Measurements from ENCODE around the gene SURF1. TPM values are rescaled to one million over a fixed set of nuclear protein-coding genes. Genes with fewer than 3 reads are reported as not detected.

SURF1 gene
- total and polyA plus RNA-seq, 9 of the 15 experiments (the other 6 are each of a cell fraction or from before 2014, with no cell fraction given) = 16.1 to 31.3 (median 20.9) TPM

- TF ChIP-seq ZNF77 (CRISPR knock-in tag; IDR thresholded peaks at IDR 0.05) (no peak), NUFIP1 (IDR thresholded peaks at IDR 0.05; ENCODE audit: partially characterized antibody) (no peak), E2F4 (CRISPR knock-in tag; IDR thresholded peaks at IDR 0.05; ENCODE audit: low read depth) (no peak), FOXP4 (CRISPR knock-in tag; IDR thresholded peaks at IDR 0.05; ENCODE audit: borderline replicate concordance) (0 out of 2 replicates have a peak, but pooled peaks have one; percentile 88), RB1 (IDR thresholded peaks at IDR 0.05; ENCODE audit: low read depth) (peak; percentile 64), XRCC5 (IDR thresholded peaks at IDR 0.05; ENCODE audit: low read depth, low read length) (0 out of 2 replicates have a peak, but pooled peaks have one; percentile 44), ZNF133 (CRISPR knock-in tag; IDR thresholded peaks at IDR 0.05) (no peak), GTF3C2 (IDR thresholded peaks at IDR 0.05; ENCODE audit: borderline replicate concordance, extremely low read depth, insufficient read length) (no peak), DLX4 (CRISPR knock-in tag; IDR thresholded peaks at IDR 0.05) (no peak), SRF (CRISPR knock-in tag; IDR thresholded peaks at IDR 0.05) (peak in 1 of 2 experiments; percentile 50; a peak in 1 of 4 replicates), CREB5 (CRISPR knock-in tag; IDR thresholded peaks at IDR 0.05) (no peak), TCF3 (CRISPR knock-in tag; IDR thresholded peaks at IDR 0.05) (0 out of 2 replicates have a peak, but pooled peaks have one; percentile 6), HNRNPK (IDR thresholded peaks at IDR 0.05; ENCODE audit: low read depth, low read length, poor library complexity, severe bottlenecking) (no peak), MCM5 (IDR thresholded peaks at IDR 0.05; ENCODE audit: low read depth) (no peak), ZNF311 (CRISPR knock-in tag; IDR thresholded peaks at IDR 0.05) (no peak), C11orf30 (IDR thresholded peaks at IDR 0.05; ENCODE audit: low read depth) (no peak), TOE1 (IDR thresholded peaks at IDR 0.05; ENCODE audit: borderline replicate concordance) (peak; percentile 84; the same call in 1 of the 2 replicates), TOE1 (CRISPR knock-in tag; IDR thresholded peaks at IDR 0.05; ENCODE audit: borderline replicate concordance, low read depth) (no peak)
Observed at GRCh38 chr9:133375724-133376654, 19.7 kb upstream of the SURF1 start, which contains the start of the genes STKLD1 and SURF4 (continued).
